MM.1S (cell line): ENCODE measurements around the gene EVX2.

ENCODE experiments used
- EZH2 ChIP-seq: fragments of 300-600 bp; sonication (generic); optimal IDR thresholded peaks from 2 replicates; pipeline ENCODE3; 2017; ENCODE audit warnings: low read depth, mild to moderate bottlenecking, antibody characterized with exemption, low read length, mixed read lengths
- EZH2phosphoT487 ChIP-seq: fragments of 300-600 bp; sonication (generic); IDR thresholded peaks from 2 replicates; pipeline ENCODE4 v1.6.1; 2018; ENCODE audit warnings: antibody characterized with exemption, low read length
- TF ChIP-seq, protein P1 (sequence below): fragments of 300-600 bp; sonication (generic); IDR thresholded peaks from 2 replicates; pipeline ENCODE4 v1.5.1; 2016; ENCODE audit warnings: antibody characterized with exemption, low read length, mixed read lengths

DNA sequence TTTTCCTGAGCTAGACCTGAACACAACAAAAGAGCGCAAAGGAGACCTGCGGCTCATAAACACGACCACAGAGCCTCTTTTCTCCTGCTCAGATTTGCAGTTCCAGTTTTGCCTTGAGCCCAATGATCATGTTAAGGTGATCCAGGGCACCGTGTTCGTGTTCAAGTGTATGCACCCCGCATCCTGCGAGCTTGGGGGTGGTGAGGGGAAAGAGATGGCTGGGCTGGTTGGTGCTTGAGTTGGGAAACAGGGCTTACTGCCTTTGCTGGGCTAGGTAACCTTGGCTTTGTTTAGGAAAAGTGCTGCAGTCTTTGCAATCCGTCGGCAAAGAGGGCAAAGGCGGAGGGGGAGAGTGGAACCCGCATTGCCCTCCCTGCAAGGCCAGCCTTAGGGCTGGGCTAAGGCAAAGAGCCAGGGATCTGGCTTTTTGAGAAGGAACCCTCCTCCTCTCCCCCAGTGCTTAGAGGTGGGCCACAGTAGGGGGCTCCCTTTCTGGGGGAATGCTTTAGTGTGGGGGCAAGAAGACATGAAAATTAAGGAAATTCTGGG, 34.1 kb upstream of the EVX2 start:
- TF ChIP-seq, protein P1, sequence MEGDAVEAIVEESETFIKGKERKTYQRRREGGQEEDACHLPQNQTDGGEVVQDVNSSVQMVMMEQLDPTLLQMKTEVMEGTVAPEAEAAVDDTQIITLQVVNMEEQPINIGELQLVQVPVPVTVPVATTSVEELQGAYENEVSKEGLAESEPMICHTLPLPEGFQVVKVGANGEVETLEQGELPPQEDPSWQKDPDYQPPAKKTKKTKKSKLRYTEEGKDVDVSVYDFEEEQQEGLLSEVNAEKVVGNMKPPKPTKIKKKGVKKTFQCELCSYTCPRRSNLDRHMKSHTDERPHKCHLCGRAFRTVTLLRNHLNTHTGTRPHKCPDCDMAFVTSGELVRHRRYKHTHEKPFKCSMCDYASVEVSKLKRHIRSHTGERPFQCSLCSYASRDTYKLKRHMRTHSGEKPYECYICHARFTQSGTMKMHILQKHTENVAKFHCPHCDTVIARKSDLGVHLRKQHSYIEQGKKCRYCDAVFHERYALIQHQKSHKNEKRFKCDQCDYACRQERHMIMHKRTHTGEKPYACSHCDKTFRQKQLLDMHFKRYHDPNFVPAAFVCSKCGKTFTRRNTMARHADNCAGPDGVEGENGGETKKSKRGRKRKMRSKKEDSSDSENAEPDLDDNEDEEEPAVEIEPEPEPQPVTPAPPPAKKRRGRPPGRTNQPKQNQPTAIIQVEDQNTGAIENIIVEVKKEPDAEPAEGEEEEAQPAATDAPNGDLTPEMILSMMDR: no peak
- TF ChIP-seq EZH2phosphoT487 (no peak), EZH2 (no peak)
